OCI-LY3 (cell line): ENCODE measurements around the gene IGFN1.
"Not testable (repeated sequence)": the region's sequence is repeated elsewhere in the genome, so short reads cannot be mapped to it uniquely, and the experiment has no call there.

ENCODE experiments used
- H2AFZ ChIP-seq: fragments of 200-600, 300-600 bp; shearing (Covaris generic); 2 replicates; pipeline ENCODE4 v1.6.0; 2014; ENCODE audit warnings: antibody characterized with exemption, low read depth, low read length
- H3K27ac ChIP-seq: fragments of 200-600, 300-600 bp; sonication (generic); 2 replicates; pipeline ENCODE4 v1.5.1; 2014; ENCODE audit warnings: mild to moderate bottlenecking, low read length, moderate library complexity, mixed read lengths
- H3K27me3 ChIP-seq: fragments of 200-600, 300-600 bp; sonication (generic); 2 replicates; pipeline ENCODE4 v1.6.1; 2014; ENCODE audit warnings: low read depth, low read length, mixed read lengths
- H3K36me3 ChIP-seq: fragments of 200-600, 300-600 bp; sonication (generic); replicated peaks from 2 replicates; pipeline ENCODE3; 2014; ENCODE audit warnings: low read depth, low read length, mixed read lengths
- H3K4me1 ChIP-seq: fragments of 300-600, 200-600 bp; sonication (generic); 2 replicates; pipeline ENCODE4 v1.6.1; 2014; ENCODE audit warnings: low read length, mixed read lengths
- H3K4me2 ChIP-seq: fragments of 200-600, 300-600 bp; sonication (generic); 2 replicates; pipeline ENCODE4 v1.6.1; 2014; ENCODE audit warnings: low read length, mixed read lengths
- H3K4me3 ChIP-seq: fragments of 300-600, 200-600 bp; sonication (generic); 2 replicates; pipeline ENCODE4 v1.5.1; 2014; ENCODE audit warnings: antibody characterized with exemption, mild to moderate bottlenecking, low read length, moderate library complexity
- H3K79me2 ChIP-seq: fragments of 300-600, 200-600 bp; shearing (Covaris generic); 2 replicates; pipeline ENCODE4 v1.6.1; 2014; ENCODE audit warnings: mild to moderate bottlenecking, low read length, mixed read lengths
- H3K9ac ChIP-seq: fragments of 300-600, 200-600 bp; shearing (Covaris generic); 2 replicates; pipeline ENCODE4 v1.6.0; 2014; ENCODE audit warnings: mild to moderate bottlenecking, low read length, moderate library complexity
- H3K9me3 ChIP-seq: fragments of 200-600, 300-600 bp; shearing (Covaris generic); 2 replicates; pipeline ENCODE4 v1.6.1; 2014; ENCODE audit warnings: low read length, mixed read lengths; ENCODE audit not compliant: insufficient read depth
- H4K20me1 ChIP-seq: fragments of 200-600, 300-600 bp; sonication (generic); 2 replicates; pipeline ENCODE4 v1.6.1; 2016; ENCODE audit warnings: low read length, mixed read lengths; ENCODE audit not compliant: insufficient read depth
- EZH2phosphoT487 ChIP-seq: fragments of 200-600 bp; shearing (Covaris generic); IDR thresholded peaks from 2 replicates; pipeline ENCODE4 v1.6.1; 2018; ENCODE audit warnings: antibody characterized with exemption, mixed run types, low read depth
- TF ChIP-seq, protein P1 (sequence below): fragments of 200-600, 300-600 bp; sonication (generic); IDR thresholded peaks from 2 replicates; pipeline ENCODE4 v1.5.1; 2014; ENCODE audit warnings: antibody characterized with exemption, low read length, low read depth

Gene IGFN1

DNA sequence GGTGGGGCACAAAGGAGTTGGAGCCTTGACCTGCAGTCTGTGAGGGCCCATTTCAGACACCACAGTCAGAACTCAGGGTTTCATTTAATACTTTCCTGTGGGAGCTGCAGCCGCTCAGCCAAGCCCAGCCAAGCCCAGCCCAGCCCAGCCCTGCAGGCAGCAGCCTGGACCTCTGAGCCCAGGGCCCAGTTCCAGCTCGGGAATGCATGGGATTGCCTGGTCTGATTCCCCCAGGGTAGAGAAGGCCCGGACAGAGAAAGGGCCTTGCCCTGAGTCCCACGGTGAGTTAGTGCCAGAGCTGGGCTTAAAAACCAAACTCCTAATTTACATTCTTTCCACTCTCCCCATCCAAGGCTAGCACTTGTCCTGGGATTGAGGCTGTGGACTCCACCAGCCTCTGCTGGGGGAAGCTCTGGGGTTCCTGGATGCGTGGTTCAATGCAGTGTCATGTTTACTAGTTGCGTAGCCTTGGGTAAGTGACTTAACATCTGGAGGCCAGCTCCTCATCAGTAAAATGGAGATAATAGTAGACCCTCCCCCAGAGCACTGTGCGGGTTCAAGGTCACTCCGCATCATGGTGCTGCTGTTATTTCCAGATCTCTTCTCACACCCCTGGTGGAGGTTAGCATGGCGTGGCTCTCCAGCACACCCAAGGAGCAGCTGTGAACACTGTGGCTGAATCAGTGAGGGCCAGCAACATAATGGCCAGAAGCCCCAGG, 63.4 kb downstream of the IGFN1 start:
- Histone ChIP-seq H3K27ac (no peak overlapping the region), H3K4me1 (no peaks in the 10 kb centered on the region), H3K9me3 (no peaks in the 10 kb centered on the region), H2AFZ (no peak overlapping the region), H3K4me3 (no peak overlapping the region), H4K20me1 (no peaks in the 10 kb centered on the region), H3K27me3 (no peaks in the 10 kb centered on the region), H3K4me2 (no peak overlapping the region; the same call in 1 of the 2 replicates), H3K36me3 (no peaks in the 10 kb centered on the region), H3K79me2 (no peaks in the 10 kb centered on the region), H3K9ac (no peak overlapping the region)
- TF ChIP-seq, protein P1, sequence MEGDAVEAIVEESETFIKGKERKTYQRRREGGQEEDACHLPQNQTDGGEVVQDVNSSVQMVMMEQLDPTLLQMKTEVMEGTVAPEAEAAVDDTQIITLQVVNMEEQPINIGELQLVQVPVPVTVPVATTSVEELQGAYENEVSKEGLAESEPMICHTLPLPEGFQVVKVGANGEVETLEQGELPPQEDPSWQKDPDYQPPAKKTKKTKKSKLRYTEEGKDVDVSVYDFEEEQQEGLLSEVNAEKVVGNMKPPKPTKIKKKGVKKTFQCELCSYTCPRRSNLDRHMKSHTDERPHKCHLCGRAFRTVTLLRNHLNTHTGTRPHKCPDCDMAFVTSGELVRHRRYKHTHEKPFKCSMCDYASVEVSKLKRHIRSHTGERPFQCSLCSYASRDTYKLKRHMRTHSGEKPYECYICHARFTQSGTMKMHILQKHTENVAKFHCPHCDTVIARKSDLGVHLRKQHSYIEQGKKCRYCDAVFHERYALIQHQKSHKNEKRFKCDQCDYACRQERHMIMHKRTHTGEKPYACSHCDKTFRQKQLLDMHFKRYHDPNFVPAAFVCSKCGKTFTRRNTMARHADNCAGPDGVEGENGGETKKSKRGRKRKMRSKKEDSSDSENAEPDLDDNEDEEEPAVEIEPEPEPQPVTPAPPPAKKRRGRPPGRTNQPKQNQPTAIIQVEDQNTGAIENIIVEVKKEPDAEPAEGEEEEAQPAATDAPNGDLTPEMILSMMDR: no peak
- TF ChIP-seq EZH2phosphoT487: no peak

DNA sequence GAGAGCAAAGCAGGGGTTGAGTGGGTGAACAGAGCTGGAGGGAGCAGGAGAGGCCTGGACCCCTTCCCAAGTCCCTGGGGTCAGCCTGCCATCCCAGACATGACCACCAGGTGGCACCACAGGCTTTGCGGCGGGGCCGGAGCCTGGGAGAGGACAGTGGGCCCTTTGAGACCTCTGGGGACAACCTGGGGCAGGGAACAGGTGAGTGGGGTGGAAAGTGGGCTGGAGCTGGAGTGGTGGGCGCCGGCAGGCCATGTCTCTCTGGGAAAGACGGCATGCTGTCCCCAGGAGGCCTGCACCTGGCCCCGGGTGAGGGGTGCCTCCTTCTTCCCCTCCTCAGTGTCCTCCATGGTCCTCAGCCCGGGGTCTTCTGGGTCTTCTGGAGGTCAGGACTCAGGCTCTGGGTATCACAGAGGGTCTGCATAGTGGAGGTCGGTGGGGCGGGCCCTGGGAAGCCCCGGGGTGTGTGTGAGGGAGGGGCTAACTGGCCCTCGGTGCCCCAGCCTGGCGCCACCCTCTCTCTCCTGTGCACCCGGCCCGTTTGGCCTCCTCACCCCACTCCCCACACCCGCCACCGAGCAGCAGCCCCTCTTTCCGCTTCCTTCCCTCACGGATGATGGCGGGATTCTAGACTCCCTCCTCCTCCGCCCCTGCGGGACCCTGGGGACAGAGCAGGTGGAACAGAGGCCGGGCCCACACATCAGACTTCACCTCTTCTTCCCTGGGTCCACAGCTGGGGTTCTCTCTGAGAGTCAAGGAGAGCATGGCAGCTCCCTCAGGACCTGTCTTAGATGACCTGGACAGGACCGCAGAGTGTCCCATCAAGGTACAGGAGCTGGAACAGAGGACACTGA, 64.2 kb downstream of the IGFN1 start:
- Histone ChIP-seq H2AFZ (peak overlapping the region; percentile 35; the same call in 1 of the 2 replicates), H3K79me2 (no peaks in the 10 kb centered on the region), H3K4me3 (no peak overlapping the region), H3K4me2 (peak overlapping the region; percentile 34), H3K9ac (no peak overlapping the region), H4K20me1 (no peaks in the 10 kb centered on the region), H3K27ac (no peak overlapping the region), H3K27me3 (no peaks in the 10 kb centered on the region), H3K4me1 (no peaks in the 10 kb centered on the region), H3K36me3 (no peaks in the 10 kb centered on the region), H3K9me3 (no peaks in the 10 kb centered on the region)
- no peak for TF ChIP-seq EZH2phosphoT487
- TF ChIP-seq, protein P1: peak; percentile 99

DNA sequence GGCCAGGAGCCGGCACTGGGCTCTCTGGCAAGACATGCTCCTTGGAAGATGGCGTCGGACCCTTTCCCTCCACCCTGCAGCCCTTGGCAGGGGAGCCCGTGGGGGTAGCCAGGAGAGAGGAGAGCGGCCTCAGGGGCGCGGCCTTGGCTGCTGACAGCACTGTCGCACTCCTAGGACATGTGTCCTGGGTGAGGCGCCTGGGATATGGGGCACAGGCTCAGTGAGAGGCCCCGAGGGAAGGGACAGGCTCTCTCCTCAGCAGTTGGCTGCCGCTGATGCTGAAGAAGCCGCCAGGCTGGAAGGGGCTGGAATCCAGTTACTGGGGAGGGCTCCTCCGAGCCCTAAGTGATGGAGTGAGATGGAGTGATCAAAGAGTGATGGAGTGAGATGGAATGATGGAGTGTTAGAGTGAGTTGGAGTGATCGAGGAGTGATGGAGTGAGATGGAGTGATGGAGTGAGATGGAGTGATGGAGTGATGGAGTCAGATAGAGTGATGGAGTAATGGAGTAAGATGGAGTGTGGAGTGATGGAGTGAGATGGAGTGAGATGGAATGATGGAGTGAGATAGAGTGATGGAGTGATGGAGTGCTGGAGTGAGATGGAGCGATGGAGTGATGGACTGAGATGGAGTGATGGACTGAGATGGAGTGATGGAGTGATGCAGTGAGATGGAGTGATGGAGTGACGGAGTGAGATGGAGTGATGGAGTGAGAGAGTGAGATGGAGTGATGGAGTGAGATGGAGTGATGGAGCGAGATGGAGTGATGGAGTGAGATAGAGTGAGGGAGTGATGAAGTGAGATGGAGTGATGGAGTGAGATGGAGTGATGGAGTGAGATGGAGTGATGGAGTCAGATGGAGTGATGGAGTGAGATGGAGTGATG, 65.1 kb downstream of the IGFN1 start:
- Histone ChIP-seq H3K79me2 (no peaks in the 10 kb centered on the region), H3K4me2 (no peak overlapping the region), H3K27ac (no peak overlapping the region), H3K9ac (no peak overlapping the region), H3K9me3 (no peaks in the 10 kb centered on the region), H4K20me1 (no peaks in the 10 kb centered on the region), H3K4me3 (no peak overlapping the region), H3K4me1 (no peaks in the 10 kb centered on the region), H3K36me3 (no peaks in the 10 kb centered on the region), H3K27me3 (no peaks in the 10 kb centered on the region), H2AFZ (no peak overlapping the region)
- TF ChIP-seq EZH2phosphoT487: no peak
- TF ChIP-seq, protein P1: no peak

DNA sequence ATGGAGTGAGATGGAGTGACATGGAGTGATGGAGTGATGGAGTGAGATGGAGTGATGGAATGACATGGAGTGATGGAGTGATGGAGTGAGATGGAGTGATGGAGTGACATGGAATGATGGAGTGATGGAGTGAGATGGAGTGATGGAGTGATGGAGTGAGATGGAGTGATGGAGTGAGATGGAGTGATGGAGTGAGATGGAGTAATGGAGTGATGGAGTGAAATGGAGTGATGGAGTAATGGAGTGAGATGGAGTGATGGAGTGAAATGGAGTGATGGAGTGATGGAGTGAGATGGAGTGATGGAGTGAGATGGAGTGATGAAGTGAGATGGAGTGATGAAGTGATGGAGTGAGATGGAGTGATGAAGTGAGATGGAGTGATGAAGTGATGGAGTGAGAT, 67.5 kb downstream of the IGFN1 start:
- H4K20me1 ChIP-seq, H3K36me3 ChIP-seq, H3K27ac ChIP-seq, H3K9me3 ChIP-seq, H2AFZ ChIP-seq, H3K9ac ChIP-seq, H3K27me3 ChIP-seq, H3K79me2 ChIP-seq, H3K4me2 ChIP-seq, H3K4me3 ChIP-seq, H3K4me1 ChIP-seq: not testable (repeated sequence)
